ENCODE data around the gene PTPRB. TPM values are rescaled to one million over a fixed set of nuclear protein-coding genes. Genes with fewer than 3 reads are reported as not detected.

Gene PTPRB
- total RNA-seq = 8.6 and 13.9 TPM in 2 replicates

DNA sequence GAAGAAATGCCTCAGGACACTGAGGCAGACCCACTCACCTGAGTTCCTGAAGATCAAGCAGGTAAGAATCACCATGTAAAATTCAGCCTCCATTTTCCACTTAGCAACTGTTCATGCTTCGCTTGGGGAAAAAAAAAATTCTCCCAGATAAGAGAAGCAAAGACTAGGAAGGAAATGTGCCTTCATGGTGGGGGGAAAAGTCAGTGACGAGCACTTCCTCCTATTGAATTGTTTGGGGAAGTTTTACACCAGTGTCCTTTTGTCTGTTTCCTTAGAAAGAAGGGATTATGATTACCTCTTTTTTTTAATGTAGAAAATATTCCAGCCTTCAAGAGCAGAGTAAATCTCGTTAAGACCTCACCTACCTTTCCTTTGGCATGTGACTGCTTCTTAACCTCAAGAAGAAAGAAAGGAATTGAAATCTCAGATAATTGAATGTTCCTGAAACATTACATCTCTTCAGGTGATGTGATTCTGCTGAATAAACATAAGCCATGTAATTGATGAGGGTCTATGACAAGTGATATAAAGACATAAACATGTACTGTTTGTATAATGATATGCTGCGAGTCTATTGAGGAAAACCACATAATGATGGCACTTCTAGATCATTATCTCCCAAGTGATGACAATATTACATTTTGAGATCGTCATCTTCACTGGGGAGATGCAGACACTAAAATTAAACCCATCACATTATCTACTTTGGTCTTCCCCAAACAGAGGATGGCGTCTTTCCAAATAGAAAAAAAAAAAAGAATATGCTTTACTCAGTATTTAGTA is at the start of gene PTPRB:
PTPRB (minus strand) TSS at position 127 of the 783 bp plus-strand sequence; CDS start at position 93, 34 bp downstream.

Data from smooth muscle cell of the pulmonary artery (primary cell).